ENCODE results near the gene NT5C3B. TPM values are rescaled to one million over a fixed set of nuclear protein-coding genes. Genes with fewer than 3 reads are reported as not detected.
"Not testable (repeated sequence)": the region's sequence is repeated elsewhere in the genome, so short reads cannot be mapped to it uniquely, and the experiment has no call there.

The NT5C3B gene
- total and polyA plus RNA-seq, 2 experiments from 2014 or later = 164 to 222 TPM

DNA sequence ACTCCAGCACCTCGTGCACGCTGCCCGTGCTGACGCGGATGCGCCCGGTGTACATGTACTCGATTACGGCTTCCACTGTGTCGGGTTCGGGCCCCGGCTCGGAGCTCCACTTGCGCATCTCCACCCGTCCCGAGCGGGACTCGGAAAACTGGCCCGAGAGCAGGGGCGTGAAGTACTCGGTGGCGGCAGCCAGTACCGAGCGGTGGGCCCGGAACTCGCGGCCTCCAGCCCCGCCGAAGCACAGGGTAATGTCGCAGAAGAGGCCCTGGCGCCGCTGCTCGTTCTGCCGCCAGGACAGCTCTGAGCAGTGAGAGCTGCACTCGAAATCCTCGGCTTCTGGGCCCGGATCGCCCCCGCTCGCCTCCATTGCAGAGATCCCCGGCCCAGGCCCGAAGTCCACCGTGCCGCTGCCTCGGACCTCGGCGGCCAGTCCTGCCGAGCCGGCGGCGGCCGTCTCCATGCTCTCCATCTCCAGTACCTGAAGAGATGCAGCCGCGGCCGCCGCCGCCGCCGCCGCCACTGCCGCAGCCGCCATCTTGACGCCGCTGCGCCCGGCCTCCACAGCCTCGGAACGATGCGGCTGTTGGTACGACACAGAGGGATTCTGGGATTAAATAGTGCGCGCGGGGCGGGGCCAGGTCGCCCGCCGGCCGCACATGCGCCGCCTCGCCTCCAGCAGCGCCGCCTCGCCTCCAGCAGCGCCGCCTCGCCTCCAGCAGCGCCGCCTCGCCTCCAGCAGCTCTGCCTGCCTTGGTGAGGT, 29.0 kb upstream of the NT5C3B start, which contains the start of gene KLHL11:
Gene KLHL11 (minus strand): TSS at position 588 of the 760 bp plus-strand sequence. CDS start 53 bp downstream, at position 535.
- Histone ChIP-seq H3K36me3 (peaks cover 22% of the 10 kb centered on the region), H3K4me3 (peak within 1 kb of the TSS; percentile 55), H3K9me3 (ENCODE audit: low read depth) (no peaks in the 10 kb centered on the region), H3K4me1 (ENCODE audit: low read depth) (peaks cover 20% of the 10 kb centered on the region), H3K27me3 (no peaks in the 10 kb centered on the region), H3K27ac (peak within 1 kb of the TSS; percentile 89)
- peak; percentile 93 to 96 for DNase-seq (ENCODE audit: low read depth in 1 of 2, low spot score in 1 of 2)
- TF ChIP-seq, protein P1, sequence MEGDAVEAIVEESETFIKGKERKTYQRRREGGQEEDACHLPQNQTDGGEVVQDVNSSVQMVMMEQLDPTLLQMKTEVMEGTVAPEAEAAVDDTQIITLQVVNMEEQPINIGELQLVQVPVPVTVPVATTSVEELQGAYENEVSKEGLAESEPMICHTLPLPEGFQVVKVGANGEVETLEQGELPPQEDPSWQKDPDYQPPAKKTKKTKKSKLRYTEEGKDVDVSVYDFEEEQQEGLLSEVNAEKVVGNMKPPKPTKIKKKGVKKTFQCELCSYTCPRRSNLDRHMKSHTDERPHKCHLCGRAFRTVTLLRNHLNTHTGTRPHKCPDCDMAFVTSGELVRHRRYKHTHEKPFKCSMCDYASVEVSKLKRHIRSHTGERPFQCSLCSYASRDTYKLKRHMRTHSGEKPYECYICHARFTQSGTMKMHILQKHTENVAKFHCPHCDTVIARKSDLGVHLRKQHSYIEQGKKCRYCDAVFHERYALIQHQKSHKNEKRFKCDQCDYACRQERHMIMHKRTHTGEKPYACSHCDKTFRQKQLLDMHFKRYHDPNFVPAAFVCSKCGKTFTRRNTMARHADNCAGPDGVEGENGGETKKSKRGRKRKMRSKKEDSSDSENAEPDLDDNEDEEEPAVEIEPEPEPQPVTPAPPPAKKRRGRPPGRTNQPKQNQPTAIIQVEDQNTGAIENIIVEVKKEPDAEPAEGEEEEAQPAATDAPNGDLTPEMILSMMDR (IDR thresholded peaks at IDR 0.05; ENCODE audit: low read depth, low read length) = no peak

DNA sequence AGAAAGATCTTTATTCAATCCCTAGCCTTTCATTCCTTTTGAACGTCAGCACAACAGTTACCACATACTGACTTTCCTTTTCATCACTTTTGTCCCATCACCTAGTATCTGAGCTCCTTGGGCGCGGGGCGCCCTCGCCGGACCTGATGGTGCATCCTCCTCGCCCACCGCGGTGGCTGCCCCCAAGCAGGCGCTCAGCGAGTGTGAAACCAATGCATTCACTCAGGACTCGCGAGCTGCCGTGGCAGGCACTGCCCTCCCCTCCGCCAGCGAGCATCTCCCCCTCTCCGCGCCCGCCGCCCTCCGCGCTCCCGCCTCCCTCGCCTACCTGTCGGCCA, 28.4 kb upstream of the NT5C3B start:
- H3K36me3 ChIP-seq = peaks cover 19% of the 10 kb centered on the region
- H3K9me3 ChIP-seq (ENCODE audit: low read depth) = no peaks in the 10 kb centered on the region
- peak in 1 of 2 donors; percentile 59 for DNase-seq (ENCODE audit: low read depth in 1 of 2, low spot score in 1 of 2)
- H3K4me1 ChIP-seq (ENCODE audit: low read depth) = peaks cover 25% of the 10 kb centered on the region
- TF ChIP-seq, protein P1 (IDR thresholded peaks at IDR 0.05; ENCODE audit: low read depth, low read length) = no peak
- H3K27ac ChIP-seq = peak overlapping the region; percentile 89
- H3K4me3 ChIP-seq = peak overlapping the region; percentile 55
- no peaks in the 10 kb centered on the region for H3K27me3 ChIP-seq

DNA sequence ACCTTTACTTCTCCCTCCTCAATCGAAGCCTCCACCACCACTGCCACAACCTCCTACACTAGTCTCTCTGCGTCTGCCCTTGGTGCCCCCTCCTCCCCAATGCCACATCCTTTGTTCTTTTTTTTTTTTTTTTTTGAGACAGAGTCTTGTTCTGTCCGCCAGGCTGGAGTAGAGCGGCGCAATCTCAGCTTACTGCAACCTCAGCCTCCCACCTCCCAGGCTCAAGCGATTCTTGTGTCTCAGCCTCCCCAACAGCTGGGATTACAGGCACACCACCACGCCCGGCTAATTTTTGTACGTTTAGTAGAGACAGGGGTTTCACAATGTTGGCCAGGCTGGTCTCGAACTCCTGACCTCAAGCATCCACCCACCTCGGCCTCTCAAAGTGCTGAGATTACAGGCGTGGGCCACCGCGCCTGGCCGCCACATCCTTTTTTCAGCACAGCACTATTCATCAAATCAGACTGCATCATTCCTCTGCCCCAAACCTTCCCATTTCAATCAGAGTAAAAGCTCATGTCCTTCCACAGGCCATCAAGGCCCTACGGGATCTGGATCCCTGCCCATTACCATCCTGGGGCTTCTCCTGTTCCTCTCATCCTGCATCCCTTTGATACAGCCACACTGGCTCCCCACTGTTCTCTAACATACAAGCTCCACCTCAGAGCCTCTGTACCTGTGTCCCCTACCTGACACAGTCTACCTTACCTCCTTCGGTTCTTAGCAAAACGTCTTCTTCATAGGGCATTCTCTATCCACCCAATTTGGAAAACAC, 27.2 kb upstream of the NT5C3B start:
- TF ChIP-seq, protein P1 (IDR thresholded peaks at IDR 0.05; ENCODE audit: low read depth, low read length) = no peak
- Histone ChIP-seq H3K9me3 (ENCODE audit: low read depth) (no peaks in the 10 kb centered on the region), H3K27ac (no peak overlapping the region), H3K27me3 (no peaks in the 10 kb centered on the region), H3K4me1 (ENCODE audit: low read depth) (peaks cover 25% of the 10 kb centered on the region), H3K4me3 (no peak overlapping the region), H3K36me3 (peaks cover 10% of the 10 kb centered on the region)
- DNase-seq (ENCODE audit: low read depth in 1 of 2, low spot score in 1 of 2) = no peak

DNA sequence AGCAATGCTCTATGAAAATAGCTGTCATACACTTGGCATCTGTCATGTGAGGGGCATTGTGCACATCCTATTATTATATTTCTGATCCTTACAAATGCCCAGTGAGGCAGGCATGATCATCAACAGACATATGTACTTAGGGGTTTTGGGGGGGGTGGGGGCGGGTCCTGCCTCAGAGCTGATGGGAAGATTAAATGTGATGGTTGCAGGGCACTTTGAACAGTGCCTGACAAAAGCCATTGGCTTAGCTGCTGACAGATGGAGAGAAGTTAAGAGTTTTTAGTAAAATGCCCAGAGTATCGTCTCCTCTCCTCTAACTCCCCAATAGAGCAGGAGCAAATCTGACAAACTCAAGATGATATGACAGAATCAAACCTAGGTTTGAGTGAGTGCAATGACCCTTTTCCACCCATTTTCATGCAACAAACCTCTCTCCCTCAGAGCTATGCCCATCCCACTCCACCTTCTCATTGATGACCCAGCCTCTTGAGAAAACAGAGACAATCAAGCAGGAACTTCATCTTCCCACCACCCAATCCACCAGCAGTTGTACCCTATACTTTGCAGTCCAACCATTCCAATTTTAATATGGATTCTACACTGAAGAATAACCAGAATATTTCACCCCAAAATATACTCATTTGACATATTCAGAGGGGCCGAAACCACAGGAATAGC, 24.4 kb upstream of the NT5C3B start:
- peaks cover 25% of the 10 kb centered on the region for H3K4me1 ChIP-seq (ENCODE audit: low read depth)
- no peak overlapping the region for H3K4me3 ChIP-seq
- no peaks in the 10 kb centered on the region for H3K9me3 ChIP-seq (ENCODE audit: low read depth)
- DNase-seq (ENCODE audit: low read depth in 1 of 2, low spot score in 1 of 2) = no peak
- peak overlapping the region; percentile 12 for H3K27ac ChIP-seq
- no peaks in the 10 kb centered on the region for H3K36me3 ChIP-seq
- no peaks in the 10 kb centered on the region for H3K27me3 ChIP-seq
- TF ChIP-seq, protein P1 (IDR thresholded peaks at IDR 0.05; ENCODE audit: low read depth, low read length) = no peak

GRCh38 chr17:41851382-41851781, 15.3 kb upstream of the NT5C3B start:
- not testable (repeated sequence) for H3K4me3 ChIP-seq; DNase-seq (ENCODE audit: low read depth in 1 of 2, low spot score in 1 of 2); H3K27ac ChIP-seq; H3K9me3 ChIP-seq (ENCODE audit: low read depth); H3K36me3 ChIP-seq; H3K4me1 ChIP-seq (ENCODE audit: low read depth); H3K27me3 ChIP-seq
